Cardiac muscle cell (in vitro differentiated cells and primary cell): ENCODE data around the gene CPM. TPM values are rescaled to one million over a fixed set of nuclear protein-coding genes. Genes with fewer than 3 reads are reported as not detected.

Source experiments
- DNase-seq, 2 donors: peaks; one replicate each; pipeline versions ENCODE4 v3.0.0 to v3.0.0-alpha.2; 2010 to 2017; ENCODE audit warnings: low read depth in 1 of 2, low spot score in 1 of 2
- H3K27ac ChIP-seq: fragments of 200-600 bp; sonication (generic); 2 replicates; pipeline ENCODE4 v1.5.1; 2016
- H3K27me3 ChIP-seq: fragments of 200-600 bp; sonication (generic); 2 replicates; pipeline ENCODE4 v1.6.0; 2016; ENCODE audit warnings: control low read depth
- H3K36me3 ChIP-seq: fragments of 200-600 bp; sonication (generic); 2 replicates; pipeline ENCODE4 v1.5.1; 2016; ENCODE audit warnings: control low read depth
- H3K4me1 ChIP-seq: fragments of 200-600 bp; sonication (generic); 2 replicates; pipeline ENCODE4 v1.8.1; 2017; ENCODE audit warnings: low read depth, mild to moderate bottlenecking, mixed run types
- H3K4me3 ChIP-seq: fragments of 200-600 bp; sonication (generic); 2 replicates; pipeline ENCODE4 v1.5.1; 2016; ENCODE audit warnings: mild to moderate bottlenecking
- H3K9me3 ChIP-seq: fragments of 200-600 bp; sonication (generic); 2 replicates; pipeline ENCODE4 v1.5.1; 2017; ENCODE audit warnings: low read depth, mild to moderate bottlenecking, control low read depth
- polyA plus RNA-seq: library from polyadenylated mRNA; unstranded; fragments of >200 nt; fragmentation: Nextera tagmentation; extraction: Ambion mirVana; gene quantifications from 2 replicates; pipeline ENCODE4 v1.2.1, GENCODE V29; 2016
- total RNA-seq: library from RNA; depleted of rRNA; stranded (reverse); fragments of >200 nt; gene quantifications from 2 replicates; pipeline ENCODE4 v1.2.3, GENCODE V29; 2016
- TF ChIP-seq, protein P1 (sequence below): IDR thresholded peaks from 2 replicates; pipeline ENCODE4 v1.5.1; 2012; ENCODE audit warnings: low read depth, mild to moderate bottlenecking, low read length

Gene CPM
- total and polyA plus RNA-seq, 2 experiments from 2014 or later, result 1.5 to 2.0 TPM

DNA sequence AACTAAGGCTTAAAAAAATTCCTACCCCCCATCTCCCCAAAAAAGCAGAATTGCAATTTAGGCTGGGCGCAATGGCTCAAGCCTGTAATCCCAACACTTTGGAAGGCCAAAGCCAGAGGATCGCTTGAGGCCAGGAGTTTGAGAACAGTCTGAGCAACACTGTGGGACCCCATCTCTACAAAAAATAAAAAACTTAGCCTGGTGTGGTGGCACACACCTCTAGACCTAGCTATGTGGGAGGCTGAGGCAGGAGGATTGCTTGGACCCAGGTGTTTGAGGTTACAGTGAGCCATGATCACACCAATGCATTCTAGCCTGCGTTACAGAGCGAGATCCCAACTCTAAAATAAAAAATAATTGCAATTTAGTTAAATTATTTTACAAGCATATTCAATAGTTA is 54.1 kb downstream of the CPM start:
- no peak for DNase-seq
- Histone ChIP-seq H3K9me3 (no peaks in the 10 kb centered on the region), H3K27me3 (no peaks in the 10 kb centered on the region), H3K4me1 (no peaks in the 10 kb centered on the region), H3K27ac (no peak overlapping the region), H3K36me3 (no peaks in the 10 kb centered on the region), H3K4me3 (no peak overlapping the region)
- TF ChIP-seq, protein P1, sequence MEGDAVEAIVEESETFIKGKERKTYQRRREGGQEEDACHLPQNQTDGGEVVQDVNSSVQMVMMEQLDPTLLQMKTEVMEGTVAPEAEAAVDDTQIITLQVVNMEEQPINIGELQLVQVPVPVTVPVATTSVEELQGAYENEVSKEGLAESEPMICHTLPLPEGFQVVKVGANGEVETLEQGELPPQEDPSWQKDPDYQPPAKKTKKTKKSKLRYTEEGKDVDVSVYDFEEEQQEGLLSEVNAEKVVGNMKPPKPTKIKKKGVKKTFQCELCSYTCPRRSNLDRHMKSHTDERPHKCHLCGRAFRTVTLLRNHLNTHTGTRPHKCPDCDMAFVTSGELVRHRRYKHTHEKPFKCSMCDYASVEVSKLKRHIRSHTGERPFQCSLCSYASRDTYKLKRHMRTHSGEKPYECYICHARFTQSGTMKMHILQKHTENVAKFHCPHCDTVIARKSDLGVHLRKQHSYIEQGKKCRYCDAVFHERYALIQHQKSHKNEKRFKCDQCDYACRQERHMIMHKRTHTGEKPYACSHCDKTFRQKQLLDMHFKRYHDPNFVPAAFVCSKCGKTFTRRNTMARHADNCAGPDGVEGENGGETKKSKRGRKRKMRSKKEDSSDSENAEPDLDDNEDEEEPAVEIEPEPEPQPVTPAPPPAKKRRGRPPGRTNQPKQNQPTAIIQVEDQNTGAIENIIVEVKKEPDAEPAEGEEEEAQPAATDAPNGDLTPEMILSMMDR, result no peak

DNA sequence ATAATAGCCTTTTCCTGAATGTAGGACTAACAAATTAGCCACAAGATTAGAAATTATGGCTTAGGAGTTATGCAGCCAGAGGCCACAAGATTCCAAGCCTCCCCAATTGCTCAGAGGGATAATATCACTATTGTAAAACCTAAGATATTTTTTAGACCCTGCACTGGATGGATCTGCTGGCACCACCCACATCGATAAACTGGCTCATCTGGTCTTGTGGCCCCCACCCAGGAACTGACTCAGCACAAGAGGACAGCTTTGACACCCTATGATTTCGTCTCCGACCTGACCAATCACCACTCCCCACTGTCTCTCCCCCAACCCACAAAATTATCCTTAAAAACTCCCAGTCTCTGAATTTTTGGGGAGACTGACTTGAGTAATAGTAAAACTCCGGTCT is 54.7 kb downstream of the CPM start:
- H3K27ac ChIP-seq, result no peak overlapping the region
- TF ChIP-seq, protein P1, result no peak
- no peak for DNase-seq

DNA sequence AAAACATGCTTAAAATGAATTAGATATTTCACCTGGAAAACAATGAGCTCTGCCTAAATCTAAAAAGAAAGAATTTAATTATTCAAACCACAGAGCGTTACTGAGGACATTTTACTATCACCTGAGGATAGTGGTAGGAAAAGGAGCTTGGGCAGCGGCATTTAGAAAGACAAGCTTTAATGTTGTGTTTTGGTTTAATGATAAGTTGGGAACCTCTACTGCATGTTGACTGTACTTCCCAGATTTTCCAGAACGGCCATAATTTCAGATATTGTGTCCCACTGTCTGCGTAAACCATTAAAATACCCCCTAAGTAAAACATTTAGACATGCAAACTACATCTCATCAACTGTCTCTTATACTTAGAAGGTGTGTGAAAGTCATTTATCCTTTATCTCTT is 55.4 kb downstream of the CPM start:
- DNase-seq, result no peak
- H3K4me3 ChIP-seq, result no peak overlapping the region
- TF ChIP-seq, protein P1, result no peak
- no peaks in the 10 kb centered on the region for H3K4me1 ChIP-seq
- no peaks in the 10 kb centered on the region for H3K9me3 ChIP-seq
- H3K27ac ChIP-seq, result no peak overlapping the region
- H3K27me3 ChIP-seq, result no peaks in the 10 kb centered on the region
- no peaks in the 10 kb centered on the region for H3K36me3 ChIP-seq

More for the DNA sequence above, 54.7 kb downstream of the CPM start:
- Histone ChIP-seq H3K27me3 (no peaks in the 10 kb centered on the region), H3K36me3 (no peaks in the 10 kb centered on the region), H3K4me1 (no peaks in the 10 kb centered on the region), H3K4me3 (no peak overlapping the region), H3K9me3 (no peaks in the 10 kb centered on the region)

DNA sequence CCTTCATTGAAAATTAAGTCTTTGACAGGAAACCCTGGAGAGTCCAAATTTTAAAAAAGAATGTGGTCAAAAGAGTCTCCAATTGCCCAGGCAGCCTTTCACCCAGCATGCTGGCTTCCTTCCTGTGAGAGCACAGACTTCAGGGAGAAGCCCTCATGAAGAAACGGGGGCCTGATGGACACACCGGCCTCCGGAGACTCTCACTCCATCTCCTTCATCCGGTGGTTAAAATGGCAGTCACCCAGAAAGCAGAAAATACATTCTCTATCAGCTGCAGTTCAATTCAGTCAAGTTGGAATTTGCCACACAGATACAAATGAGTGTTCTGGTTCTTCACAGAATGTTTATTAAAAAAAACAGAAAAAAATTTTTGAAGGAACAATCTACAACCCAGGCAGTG is 56.5 kb downstream of the CPM start:
- Histone ChIP-seq H3K4me3 (no peak overlapping the region), H3K4me1 (no peaks in the 10 kb centered on the region), H3K9me3 (no peaks in the 10 kb centered on the region), H3K36me3 (no peaks in the 10 kb centered on the region), H3K27me3 (no peaks in the 10 kb centered on the region), H3K27ac (no peak overlapping the region)
- TF ChIP-seq, protein P1, result no peak
- peak in 1 of 2 donors; percentile 56 for DNase-seq

DNA sequence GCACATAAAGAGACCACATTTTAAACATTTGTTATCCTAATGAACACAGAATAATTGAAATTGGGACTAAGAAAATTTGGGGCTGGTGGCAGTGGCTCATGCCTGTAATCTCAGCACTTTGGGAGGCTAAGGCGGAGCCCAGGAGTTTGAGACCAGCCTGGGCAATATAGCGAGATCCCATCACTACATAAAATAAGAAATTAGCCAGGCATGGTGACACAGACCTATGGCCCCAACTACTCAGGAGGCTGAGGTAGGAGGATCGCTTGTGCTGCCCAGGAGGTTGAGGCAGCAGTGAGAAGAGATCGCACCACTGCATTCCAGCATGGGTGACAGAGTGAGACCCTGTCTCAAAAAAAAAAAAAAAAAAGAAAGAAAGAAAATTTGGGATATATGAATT is 59.7 kb downstream of the CPM start:
- Histone ChIP-seq H3K27me3 (no peaks in the 10 kb centered on the region), H3K4me3 (no peak overlapping the region), H3K27ac (no peak overlapping the region), H3K9me3 (no peaks in the 10 kb centered on the region), H3K36me3 (no peaks in the 10 kb centered on the region), H3K4me1 (no peaks in the 10 kb centered on the region)
- TF ChIP-seq, protein P1, result no peak
- DNase-seq, result no peak

DNA sequence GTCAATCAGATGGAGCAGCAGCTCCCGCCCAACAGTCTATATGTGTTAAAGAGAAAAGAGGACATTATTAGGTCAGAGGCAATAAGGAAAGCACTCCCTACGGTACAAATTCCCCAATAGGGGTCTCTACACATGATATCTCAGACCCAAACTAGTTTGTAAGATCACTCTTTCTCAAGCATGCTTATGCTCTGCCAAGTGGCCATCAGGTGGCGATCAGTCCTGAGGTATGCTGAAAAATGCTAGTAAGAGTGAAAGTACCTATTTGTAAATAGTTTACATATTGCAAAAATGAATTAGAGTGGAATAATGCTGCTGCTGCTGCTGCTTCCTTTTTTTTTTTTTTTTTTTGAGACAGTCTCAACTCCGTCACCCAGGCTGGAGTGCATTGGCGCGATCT is 61.0 kb downstream of the CPM start:
- no peaks in the 10 kb centered on the region for H3K27me3 ChIP-seq
- H3K27ac ChIP-seq, result no peak overlapping the region
- H3K9me3 ChIP-seq, result no peaks in the 10 kb centered on the region
- H3K36me3 ChIP-seq, result no peaks in the 10 kb centered on the region
- H3K4me1 ChIP-seq, result no peaks in the 10 kb centered on the region
- no peak overlapping the region for H3K4me3 ChIP-seq
- TF ChIP-seq, protein P1, result peak; percentile 34
- DNase-seq, result peak in 1 of 2 donors; percentile 47
